GM19468 (cell line): ENCODE measurements around the gene TAGLN.

Experiments
- ATAC-seq: cut with Tn5 transposase; IDR thresholded peaks from one replicate; pipeline ENCODE4 v1.9.1; 2021; ENCODE audit warnings: mild to moderate bottlenecking, moderate library complexity, moderate number of reproducible peaks; ENCODE audit not compliant: unreplicated experiment; ENCODE audit errors: extremely low read depth

Gene TAGLN

GRCh38 chr11:117210620-117211019 lies 11.4 kb downstream of the TAGLN start:
- no peak for ATAC-seq

DNA sequence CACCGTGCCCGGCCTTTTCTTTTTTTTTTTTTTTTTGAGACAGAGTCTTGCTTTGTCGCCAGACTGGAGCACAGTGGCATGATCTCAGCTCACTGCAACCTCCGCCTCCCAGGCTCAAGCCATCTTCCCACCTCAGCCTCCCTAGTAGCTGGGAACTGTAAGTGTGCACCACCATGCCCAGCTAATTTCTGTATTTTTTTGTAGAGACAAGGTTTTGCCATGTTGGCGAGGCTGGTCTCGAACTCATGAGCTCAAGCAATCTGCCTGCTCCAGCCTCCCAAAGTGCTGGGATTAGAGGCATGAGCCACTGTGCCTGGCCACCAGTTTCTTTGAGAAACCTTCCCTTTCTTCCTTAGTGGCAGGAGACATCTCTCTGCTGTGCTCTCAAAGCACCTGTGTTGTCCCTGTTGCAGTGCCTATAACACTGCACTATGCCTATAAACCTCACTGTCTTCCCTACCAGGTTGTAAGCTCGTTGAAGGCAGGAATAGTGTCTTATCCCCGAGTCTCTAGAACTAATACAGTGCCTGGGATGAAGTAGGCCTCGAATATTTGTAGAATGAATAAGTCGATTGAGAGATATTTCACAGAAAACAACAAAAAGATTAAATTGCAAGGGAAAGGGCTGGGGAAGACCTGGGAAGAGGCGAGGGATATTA lies 13.7 kb downstream of the TAGLN start:
- no peak for ATAC-seq

- ATAC-seq = no peak
Observed at GRCh38 chr11:117214404-117215110, 15.4 kb downstream of the TAGLN start.

DNA sequence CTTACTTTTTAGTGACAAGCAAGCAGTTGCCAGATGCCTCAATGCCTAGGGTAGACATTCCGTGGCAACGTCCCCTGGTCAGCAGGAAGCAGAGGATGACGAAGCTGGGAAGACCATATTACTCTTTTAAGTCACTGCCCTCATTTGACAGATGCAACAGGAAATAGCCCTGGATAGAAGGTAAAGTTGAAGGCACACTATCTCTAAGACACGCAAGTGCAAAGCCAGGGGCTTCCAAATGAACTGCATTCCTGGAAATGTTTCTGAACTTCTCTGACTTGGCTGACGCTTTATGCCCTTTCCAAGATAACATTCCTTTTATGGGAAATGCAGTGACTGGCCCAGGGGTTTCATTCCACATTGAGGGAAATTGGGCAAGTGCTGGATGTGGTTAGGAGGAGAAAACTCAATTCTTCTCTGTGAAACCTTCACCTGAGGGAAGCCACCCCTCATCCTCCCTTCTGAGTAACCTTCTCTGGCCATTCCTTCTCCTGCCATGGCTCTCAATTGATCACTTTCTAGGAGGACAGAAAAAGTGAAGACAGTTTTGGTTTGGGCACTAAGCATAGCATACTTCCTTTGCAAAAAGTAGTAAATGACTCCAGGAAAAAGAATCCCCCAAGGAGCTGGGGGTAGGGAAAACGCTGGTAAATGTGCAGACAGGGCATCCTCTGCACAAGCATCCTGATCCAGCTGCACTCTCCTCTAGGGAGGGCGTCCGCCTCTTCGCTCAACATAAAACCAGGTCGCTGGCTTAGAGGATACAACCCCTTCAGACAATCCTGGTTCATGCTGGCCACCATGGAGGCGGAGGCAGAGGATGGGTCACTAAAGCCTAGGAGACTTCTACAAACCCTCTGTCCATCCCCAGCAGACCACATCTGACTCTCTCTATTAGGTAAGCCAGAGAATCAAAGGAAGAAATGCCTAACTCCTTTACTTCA lies 18.2 kb downstream of the TAGLN start:
- no peak for ATAC-seq

DNA sequence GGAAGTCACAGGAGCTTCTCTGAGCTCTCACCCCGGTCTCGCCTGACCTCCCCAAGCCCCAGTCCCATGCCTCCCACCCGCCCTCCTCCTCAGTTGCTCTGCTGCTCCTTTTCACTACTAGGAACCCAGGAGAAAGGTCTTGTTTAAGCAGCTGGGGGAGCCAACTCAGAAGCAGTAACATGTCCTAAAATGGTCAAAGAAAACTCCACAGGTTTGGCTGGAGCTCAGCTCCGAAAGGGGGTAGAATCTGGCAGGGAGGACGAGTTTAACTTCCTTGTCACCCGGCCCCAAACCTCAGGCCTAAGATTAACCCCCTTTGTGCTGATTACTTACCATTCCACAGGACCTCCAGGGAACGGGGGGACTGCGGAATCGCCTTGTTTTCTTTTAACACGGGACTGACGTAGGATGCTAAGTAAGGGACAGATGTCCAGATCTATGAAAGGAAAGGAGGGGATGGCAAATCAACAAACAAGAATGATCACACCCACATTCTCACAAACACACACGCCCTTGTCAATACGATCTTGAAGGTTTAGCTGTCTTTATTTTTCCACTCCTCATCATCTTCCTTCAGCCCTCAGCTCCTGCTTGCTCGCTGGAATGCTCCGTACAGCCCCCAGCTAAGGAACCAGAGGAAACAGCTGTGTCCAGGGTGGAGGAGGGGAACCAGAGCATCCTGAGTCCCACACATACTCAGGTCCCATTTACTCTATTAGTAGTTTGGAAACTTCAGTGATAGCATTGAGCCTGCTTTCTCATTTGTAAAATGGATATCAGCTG lies 19.2 kb downstream of the TAGLN start:
- ATAC-seq = no peak

DNA sequence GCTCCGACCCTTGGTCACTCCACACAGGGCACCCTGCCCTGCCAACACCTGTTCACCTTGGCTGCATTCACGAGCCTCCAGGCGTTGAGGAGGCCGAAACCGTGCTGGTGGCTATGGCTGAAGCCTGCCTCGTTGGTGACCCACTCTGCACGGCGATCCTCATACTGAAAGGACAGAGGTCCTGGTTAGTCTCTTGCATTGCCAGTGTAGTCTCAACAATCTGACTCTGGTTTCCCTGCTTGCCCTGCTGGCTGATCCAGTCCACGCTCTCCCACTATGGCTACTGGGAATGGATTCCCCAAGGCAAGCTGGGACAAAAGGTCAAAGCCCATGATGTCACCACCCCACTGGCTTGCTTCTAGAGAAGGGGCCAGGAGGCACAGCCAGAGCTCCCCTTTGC lies 19.8 kb downstream of the TAGLN start:
- ATAC-seq = no peak

DNA sequence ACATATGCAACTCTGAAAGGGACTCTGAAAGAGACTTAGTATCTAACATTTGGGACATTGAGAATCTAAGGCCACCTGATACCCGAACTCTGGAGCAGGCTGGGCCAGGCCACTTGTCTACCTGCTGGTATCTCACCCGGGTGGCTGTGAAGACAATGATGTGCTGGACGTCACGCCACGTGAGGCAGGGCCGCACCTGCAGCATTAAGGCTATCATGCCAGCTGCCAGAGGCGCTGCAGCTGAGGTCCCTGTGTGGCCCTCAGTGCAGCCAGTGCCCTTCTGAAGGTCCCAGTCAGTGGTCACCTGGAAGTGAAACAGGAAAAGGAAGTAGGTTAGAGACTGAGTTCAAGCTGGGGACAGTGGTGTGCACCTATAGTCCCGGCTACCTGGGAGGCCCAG lies 20.3 kb downstream of the TAGLN start:
- no peak for ATAC-seq

- ATAC-seq = no peak
Observed at GRCh38 chr11:117219995-117220394, 20.8 kb downstream of the TAGLN start.

DNA sequence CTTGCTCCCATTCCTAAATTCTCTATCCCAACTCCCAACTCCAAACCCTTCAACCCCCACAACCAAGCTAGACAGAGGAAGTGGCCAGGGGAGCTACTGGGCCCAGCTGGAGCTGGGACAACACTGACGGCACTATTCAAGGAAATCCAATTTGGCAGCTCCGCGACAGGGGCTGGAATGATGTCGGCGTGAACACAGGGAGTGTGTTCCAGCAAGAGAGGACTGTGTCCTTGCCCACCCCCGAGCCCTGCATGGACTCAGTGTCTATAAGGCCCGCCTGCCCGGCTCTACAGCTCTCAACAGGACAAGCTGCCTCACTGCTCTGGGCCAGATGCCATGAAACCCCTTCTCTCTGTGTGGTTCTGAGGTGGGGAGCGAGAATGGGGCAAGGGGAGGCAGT lies 21.4 kb downstream of the TAGLN start:
- no peak for ATAC-seq

GRCh38 chr11:117220999-117221774 lies 22.0 kb downstream of the TAGLN start:
- no peak for ATAC-seq

GRCh38 chr11:117221775-117222517 lies 22.8 kb downstream of the TAGLN start:
- no peak for ATAC-seq

- ATAC-seq = no peak
Observed at GRCh38 chr11:117222991-117223740, 24.0 kb downstream of the TAGLN start.

DNA sequence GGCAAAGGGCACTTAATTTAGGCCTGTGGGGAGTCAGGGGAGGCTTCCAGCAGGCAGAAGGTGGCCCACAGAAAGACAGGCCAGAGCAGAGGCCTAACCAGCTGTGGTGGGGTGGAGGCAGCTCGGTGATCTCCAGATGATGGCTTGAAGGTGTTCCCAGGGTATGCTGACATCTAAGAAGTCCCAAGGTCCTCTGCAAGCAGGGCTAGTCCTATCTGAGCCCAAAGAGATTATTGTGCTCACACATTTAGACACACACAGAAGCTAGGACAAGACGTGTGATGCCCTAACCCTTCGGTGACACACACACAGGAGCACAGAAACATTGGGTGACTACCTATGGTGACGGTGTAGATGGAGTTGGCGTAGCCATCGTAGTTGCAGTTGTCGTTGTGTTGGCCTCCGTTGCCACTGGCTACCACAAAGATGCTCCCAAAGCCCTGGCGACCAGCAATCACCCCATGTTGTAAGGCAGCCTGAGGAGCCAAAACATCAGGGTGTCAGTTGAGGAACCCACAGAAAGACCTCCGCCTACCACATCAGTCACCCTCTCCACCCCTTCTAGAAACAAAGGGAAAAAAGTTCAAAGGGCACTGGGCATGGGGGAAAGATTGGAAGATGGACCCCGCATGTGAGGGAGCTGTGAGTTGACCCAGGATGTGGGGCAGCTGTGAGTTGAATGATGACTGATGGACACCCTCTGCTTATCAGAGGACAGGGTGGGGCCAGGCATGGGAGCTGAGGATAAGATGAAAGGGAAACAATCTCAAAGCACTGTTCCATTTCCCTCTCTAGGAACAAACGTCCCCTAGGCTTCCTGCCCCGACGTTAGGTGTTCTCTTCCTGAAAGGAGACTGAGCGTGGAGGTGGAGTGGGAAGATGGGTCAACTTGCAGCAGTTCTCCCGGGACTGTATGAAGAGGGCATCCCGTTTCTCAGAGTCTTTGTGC lies 24.8 kb downstream of the TAGLN start:
- no peak for ATAC-seq

- ATAC-seq = no peak
Observed at GRCh38 chr11:117225553-117226170, 26.5 kb downstream of the TAGLN start.

DNA sequence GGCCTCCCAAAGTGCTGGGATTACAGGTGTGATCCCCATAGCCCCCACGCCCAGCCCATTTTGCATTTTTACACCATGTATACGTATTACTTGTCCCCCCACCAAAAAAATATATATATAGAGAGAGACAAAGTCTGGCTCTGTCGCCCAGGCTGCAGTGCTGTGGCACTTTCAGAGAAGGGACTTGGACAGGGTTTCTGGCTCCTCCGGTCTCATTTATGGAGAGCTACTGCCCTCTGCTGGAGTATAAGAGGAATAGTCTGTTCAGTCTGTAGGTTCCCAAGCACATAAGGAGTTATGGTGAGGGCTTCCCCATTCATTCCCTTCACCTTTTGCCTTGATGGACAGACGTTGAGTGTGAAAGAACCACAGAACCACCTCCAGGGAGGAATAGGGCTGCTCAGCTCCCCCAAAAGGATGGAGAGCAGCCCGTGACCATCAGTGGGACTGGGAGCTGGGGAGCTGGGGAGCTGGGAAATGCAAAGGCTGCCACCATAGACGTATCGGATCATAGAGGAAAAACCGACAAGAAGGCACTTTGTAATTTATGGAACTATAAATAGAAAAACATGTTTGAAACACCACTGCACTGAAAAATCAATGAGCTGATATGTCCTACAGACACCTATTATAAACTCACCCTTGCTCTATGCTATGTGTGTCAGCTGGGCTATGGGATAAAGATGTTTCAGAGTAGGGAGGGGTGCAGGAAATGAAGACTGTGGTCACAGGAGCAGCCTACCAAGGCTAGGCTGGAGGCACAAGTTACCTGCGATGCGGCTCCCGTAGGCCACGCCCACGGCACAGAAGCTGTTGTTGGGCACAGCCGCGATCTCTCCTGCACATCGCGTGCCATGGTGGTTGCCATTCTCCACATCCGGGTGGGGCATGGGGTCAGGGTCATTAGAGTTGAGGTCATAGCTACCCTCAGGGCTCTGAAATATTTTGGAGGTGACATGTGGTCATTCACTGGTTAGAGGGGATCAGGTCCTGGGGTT lies 27.5 kb downstream of the TAGLN start:
- peak; percentile 43 for ATAC-seq
